RPMI8226 (cell line): Measurements from ENCODE around the gene C9orf40.
A peak's percentile ranks its signal among the peaks of the same experiment; 100 is the strongest.

Experiments used
- DNase-seq: peaks from one replicate; pipeline ENCODE4 v3.0.0-alpha.2; 2015

Gene C9orf40, protein sequence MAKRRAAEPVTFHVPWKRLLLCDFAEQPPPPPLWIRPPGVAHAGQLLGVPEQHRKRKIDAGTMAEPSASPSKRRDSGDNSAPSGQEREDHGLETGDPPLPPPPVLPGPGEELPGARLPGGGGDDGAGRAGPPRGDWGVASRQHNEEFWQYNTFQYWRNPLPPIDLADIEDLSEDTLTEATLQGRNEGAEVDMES

DNA sequence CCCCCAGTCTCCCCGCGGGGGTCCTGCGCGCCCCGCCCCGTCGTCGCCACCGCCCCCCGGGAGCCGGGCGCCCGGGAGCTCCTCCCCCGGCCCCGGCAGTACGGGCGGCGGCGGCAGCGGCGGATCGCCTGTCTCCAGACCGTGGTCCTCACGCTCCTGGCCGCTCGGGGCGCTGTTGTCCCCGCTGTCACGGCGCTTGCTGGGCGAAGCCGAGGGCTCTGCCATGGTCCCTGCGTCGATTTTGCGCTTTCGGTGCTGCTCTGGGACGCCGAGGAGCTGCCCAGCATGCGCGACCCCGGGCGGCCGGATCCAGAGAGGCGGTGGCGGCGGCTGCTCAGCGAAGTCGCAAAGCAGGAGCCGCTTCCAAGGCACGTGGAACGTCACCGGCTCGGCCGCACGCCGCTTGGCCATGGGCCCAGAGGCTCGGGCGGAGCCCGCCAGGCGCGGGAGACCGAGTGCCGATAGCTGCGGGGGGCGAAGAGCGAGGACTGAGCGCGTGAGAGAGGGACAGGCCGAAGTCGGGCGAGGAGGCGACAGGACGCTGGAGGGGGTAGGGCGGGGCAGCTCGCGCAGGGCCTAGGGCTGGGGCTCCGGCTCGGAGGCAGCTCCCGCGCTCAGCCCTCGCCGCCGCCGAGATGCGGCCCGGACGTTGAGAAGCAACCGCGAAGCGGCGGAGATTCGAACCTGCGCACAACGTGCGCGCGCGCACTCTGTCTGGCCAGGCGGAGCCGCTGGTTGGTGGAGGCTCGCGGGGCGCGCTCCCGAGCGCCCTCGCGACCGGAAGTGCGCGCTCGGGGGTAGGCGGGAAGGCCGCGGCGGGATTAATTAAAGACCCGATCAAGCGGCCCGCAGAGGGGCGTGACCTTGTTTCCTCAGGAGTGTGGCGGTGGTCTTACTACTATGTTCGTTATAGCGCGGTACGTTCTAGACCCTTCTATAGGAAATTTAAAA lies at the start of gene C9orf40:
TSS of gene C9orf40 (minus strand) at position 712 of the 951 bp plus-strand sequence. CDS start at position 411, 301 bp downstream.
- DNase-seq = peak; percentile 90

DNA sequence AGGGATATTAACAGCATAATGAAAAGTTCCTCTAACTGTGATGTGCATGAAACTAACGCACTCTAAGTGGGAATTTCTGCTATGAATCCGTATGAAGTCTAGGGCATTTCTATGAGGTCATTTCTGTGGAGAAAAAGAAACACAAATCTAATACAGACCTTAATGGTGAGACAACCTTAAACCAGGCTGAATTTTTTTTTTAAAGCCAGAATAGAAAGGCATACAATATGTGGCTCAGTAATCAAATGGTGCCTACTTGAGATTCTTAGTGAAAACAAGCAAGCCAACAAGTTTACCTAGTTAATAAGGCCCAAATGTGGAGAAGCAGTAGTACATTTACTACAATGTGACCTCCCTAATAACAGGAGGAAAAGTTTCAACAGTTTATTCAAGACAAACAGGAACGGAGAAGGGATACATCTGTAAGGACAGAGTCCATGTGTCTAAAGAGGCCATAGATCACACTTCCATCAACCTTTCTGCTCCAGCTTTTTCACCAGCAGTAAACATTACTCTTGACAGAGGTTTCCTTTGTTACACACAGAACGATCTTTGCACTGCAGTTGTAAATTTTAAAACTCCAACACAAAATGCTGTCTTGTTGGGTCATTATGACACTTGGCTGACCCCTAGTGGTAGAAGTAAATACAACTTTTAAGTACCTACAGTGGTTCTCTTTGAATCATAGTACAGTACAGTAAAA lies 49.2 kb upstream of the C9orf40 start:
- peak; percentile 65 for DNase-seq

DNA sequence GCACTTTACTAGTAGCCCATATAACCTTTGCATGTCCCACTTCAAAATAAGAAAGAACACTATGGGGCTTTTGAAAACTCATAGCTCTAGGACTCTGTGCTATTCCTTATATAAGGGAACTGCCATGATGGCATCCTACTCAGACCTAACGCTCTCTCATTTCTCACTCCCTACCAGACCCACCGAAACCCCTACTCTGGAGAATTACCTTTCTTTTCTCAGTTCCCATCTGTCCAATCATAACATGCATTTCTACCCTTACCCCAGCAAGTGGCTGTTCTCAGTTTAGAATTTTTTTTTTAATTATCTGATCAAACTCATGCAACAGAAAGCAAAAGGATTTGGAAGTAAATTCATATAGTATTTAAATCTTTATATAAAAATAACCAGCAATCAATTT lies 48.1 kb upstream of the C9orf40 start:
- no peak for DNase-seq

DNA sequence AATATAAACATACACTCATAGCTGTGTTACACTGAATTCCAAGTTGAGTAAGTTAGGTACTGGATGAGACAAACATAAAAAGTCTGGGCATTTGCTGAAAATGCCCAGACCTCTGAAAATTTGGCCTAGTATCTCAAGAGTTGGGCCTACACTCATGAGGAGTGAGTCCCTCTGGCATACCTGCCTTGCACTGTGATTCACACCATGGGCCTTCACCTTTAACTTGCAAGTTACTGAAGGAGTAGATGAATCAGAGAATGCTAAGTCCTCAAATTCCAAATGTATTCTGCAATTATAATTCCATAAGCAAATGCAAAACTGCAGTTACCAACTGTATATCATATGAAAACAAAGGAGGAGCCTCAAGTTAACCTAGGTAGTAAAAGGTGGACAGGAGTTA lies 32.3 kb upstream of the C9orf40 start:
- no peak for DNase-seq

DNA sequence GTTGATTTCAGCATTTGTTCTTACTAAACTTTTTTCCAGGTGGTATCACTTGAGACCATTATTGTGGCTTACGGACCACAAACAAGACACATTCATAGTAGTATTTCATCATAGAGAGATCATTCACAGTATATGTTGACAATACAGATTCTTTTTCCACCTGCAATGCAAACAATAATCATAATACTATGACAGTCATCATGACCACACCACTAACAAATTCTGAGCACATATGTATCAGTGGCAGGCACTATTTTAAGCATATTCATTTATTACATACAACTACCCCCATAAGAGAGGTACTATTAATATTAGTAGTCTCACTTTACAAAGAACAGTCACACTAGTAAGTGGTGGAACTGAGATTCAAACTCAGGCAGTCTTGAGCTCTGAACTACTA lies 31.0 kb upstream of the C9orf40 start:
- no peak for DNase-seq

DNA sequence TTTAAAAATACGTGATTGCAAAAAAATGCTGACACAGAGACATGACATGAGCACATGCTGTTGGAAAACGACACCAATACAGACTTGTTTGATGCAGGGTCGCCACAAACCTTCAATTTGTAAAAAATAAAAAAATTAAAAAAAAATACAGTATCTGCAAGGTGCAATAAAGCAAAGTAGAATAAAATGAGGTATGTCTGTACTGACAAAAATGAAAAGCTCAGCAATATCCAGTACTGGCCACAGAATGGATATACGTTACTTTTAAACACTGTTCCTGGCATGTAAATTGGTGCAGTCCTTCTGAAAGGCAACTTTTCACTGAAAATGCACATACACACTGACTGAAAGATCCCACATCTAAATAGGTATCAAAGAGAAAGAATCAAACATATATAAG lies 27.1 kb upstream of the C9orf40 start:
- DNase-seq = no peak

DNA sequence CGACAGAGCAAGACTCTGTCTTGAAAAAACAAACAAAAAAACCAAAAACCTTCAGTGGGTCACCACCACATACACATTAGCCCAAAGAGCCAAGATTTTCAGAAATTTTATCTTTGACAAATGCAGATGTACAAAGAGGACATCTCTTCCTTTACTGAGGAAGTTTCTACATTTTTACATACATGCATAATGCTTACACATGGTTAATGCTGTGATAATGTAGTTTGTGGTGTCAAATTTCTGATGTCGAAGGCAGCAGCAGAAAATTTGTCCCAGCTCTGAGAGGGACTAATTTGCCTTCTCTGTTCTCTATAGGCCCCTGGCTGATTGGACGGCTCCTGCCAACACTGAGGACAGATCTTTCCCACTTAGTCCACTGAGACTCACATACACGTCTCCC lies 24.6 kb upstream of the C9orf40 start:
- no peak for DNase-seq

DNA sequence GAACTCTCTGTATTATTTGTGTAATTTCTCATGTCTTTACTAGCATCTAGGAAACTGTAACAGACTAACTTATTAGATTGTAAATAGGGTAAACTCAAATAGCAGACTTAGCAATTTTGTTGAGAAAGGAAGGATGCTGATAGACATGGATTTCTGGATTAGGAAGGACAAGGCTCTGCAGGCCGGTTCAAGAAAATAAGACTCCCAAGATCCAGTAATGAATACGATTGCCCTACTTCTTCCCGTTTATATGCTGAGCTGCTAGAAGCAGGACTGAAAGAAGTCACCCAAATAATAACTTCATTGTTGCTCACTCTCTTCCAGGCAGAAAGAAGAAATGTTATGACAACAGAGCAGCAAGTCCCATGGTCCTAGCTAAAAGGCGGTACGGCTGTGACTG lies 22.8 kb upstream of the C9orf40 start:
- DNase-seq = no peak

DNA sequence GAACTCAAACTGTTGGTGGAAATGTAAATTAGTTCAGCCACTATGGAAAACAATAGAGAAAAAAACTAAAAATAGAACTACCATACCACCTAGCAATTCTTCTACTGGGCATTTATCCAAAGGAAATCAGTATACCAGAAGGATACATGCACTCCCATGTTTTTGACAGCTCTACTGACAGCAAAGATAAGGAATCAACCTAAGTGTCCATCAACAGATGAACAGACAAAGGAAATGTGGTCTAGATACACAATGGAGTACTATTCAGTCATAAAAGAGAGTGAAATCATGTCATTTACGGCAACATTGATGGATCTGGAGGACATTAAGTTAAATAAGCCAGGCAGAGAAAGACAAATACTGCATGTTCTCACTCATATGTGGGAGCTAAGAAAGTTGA lies 21.8 kb upstream of the C9orf40 start:
- DNase-seq = no peak

DNA sequence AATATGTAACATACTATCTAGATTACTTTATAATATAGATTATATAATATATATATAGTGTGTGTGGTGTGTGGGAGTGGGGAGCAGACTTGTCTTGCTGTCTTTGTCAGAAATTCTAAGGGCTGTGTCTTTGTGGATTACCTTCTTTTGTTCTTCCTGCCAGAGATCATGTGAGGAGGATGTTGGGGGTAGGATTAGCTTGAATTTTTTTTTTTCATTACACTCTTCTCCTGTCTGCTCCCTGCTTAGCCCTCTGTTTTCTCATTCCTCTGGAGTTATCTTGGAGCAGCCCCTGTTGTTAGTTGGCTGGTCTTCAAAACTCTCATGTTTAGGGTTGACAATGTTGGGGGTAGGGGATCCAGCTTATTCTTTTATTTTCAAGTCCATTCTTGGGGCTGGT lies 21.0 kb upstream of the C9orf40 start:
- DNase-seq = no peak

DNA sequence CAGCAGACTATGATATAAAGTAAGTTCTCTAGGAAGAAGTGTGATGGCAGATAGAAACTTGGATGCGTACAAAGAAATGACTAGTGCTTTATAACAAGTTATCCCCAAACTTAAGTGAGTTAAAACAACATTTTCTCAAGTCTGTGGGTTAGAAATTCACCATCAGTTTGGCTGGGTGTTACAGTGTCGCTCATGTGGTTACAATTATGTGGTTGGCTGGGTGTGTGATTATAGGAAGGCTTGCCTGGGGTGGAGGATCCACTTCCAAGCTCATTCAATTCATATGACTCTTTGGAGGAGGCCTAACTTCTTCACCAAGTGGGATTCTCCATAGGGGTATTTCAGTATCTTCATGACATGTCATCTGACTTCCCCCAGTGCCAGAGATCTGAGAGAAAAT lies 10.3 kb upstream of the C9orf40 start:
- no peak for DNase-seq

DNA sequence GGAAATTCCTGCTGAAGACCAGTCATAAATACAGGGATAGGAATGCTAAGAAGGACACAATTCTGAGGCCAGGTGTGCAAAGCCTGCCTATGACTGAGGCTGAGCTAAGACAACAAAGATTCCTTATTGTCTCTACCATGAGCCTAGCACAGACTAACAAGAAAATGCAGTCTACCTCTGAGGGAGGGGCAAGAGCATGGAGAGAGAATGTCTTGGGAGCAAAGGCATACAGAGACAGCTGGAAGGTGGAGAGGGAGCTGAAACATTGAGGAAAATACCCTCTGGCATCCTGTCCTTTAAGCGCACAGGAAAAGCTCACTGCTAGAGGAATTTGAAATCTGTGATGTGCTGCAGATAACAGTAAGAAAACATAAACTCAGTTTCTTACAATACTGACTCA lies 8.8 kb upstream of the C9orf40 start:
- DNase-seq = no peak

DNA sequence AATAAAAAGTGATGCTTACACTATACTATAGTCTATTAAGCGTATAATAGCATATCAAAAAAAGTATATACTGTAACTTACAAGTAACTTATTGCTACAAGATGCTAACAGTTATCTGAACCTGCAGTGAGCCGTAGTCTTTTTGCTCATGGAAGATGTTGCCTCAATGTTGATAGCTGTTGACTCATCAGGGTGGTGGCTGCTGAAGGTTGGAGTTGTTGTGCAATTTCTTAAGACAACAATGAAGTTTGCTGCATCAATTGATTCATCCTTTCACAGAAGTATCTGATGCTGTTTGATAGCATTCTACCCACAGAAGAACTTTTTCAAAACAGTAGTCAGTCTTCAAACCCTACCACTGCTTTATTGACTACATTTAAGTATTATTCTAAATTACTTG lies 7.8 kb upstream of the C9orf40 start:
- DNase-seq = no peak

DNA sequence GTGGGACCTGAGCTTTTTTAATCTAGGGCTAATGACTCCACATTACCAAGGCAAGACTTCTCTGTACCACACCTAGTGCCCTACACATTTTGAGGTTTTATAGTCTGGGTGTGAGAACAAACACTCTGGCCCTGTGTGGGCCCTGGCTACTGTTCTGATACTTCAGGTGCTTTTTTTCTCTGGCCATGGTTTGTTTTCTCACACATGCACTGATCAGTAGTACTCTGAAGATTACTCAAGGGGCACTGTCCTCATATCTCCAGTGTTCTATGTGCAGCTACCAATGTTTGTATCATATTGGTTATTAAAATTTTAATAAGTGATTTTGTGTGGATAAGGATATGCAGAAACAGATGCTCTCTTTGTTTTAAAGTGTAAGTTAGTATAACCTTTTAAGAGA lies 5.9 kb upstream of the C9orf40 start:
- DNase-seq = no peak

DNA sequence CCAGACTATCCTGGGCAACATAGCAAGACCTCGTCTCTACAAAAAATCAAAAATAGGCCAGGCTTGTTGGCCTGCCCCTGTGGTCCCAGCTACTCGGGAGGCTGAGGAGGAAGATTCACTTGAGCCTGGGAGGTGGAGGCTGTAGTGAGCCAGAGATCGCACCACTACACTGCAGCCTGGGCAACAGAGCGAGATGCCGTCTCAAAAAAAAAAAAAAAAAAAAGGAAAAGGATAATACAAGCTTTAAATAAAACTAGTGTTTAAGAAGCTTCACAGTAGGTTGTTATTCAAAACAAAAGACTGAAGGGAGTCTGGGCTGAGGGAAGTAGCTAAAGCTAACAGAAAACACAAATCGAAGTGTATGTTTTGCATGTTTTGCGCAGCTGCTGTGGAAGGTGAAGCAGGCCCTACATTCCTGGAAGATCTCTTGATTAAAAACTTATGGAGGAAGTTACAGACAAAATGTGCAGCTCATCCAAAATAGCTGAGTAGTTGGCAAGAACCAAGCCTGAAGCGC lies 581 bp upstream of the C9orf40 start:
- DNase-seq = peak; percentile 3

DNA sequence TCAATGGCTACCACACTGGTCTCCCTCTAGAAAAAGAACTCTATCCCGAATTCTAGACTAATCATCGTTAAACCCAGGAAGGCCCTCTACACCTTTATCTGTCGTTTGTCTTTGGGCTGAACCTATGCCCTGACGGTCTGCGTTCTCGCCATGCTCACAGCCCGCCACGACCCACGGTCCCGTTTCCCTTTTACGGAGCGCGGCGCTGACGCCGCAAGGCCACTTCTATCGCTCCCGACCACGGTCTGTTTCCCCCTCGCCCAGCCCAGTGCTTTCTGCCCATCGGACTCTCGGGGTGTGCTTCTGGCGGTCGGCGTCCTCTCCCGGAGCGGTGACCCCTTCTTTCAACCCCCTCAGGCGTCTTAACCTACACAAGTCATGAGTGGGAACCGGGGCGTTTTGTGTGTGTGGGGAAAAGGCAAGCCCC lies 974 bp downstream of the C9orf40 start:
- DNase-seq = peak; percentile 48

DNA sequence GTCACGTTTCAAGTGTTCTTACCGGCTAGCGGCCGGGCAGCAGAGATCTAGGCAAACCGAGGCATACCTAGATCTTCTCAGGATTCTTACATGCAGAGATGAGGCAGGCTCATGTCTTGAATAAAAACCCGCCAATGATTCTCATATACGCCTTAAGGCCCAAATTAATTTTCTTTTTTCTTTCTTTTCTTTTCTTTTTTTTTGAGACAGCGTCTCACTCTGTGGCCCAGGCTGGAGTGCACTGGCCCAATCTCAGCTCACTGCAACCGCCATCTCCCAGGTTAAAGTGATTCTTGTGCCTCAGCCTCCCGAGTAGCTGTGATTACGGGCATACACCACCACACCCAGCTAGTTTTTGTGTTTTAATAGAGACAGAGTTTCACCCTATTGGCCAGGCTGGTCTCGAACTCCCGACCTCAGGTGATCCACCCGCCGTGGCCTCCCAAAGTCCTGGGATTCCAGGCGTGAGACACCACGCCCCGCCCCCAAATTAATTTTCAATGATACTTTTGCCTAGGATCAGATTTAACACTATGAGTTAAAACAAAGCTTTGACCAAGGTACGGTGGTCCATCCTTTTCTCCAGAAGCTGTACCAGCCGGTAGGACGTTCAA lies 1.5 kb downstream of the C9orf40 start:
- DNase-seq = no peak

DNA sequence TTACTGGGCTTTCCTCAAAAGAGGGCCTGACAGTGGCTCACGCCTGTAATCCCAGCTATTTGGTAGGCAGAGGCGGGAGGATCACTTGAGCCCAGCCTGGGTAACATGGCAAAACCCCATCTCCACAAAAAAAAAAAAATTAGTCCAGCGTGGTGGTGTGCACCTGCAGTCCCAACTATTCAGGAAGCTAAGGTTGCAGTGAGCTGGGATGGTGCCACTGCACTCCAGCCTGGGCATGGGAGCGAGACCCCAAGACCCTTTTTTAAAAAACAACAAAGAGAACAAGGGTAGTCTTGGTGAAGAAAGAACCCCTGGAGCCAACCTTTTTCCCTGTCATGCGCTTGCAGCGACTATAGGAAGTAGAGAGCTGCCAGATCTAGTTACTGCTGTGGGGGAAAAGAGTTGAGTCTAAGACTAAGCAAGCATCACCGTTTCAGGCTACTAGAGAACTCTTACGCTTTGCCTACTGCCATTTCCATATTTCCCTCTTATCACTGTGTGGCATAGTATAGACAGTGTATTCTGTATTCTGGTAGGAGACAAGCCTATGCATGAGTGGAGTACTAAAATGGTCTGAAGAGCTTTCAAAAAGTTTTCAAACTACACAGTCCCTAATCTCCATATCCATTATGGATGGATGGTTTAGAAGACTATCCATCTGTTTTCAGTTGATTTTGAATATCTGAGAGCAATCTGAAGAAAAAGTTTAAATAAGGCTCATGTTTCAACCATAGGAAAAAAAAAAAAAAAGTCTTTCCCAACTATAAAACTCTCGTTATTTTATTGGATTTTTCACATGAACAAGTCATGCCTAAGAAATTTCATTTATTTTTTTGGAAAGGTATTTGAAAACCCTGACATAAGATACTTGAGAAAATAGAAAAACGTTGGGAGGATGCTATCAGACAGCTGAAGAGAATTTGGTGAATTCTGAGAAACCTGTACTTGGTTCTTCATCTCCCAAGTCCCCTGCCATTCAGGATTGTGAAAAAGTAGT lies 2.6 kb downstream of the C9orf40 start:
- DNase-seq = no peak

DNA sequence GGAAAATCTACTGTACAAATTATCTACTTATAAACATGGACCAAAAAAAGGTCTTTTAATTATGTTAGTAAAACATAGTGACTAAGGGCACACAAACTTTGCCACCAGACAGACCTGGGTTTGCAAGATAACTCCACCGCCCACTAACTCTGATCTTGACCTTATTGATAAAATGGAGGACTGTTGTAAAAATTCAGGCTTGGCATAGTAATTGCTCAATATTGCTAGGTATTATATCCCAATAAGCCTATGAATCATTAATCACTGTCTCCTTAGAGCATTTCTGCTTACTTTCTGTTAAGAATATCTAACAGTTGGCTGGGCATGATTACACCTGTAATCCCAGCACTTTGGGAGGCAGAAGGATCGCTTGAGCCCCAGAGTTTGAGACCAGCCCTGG lies 3.8 kb downstream of the C9orf40 start:
- no peak for DNase-seq

DNA sequence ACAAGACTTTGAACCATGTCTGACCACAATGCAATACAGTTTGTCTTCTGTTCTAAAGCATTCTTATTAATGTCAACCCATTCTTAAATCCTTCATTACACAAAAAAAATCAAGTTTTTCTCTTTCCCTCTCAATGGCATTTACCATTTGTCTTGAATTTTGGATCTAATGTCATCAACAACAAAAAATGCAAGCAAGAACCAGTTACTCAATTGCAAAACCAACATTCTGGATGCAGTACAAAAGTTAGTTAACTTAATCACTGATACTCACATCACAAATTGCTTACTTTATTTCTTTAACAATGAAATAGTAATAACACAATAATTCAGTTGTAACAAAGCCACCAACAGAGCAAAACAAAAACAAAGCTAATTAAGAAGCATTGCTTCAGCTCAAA lies 6.0 kb downstream of the C9orf40 start:
- DNase-seq = no peak

DNA sequence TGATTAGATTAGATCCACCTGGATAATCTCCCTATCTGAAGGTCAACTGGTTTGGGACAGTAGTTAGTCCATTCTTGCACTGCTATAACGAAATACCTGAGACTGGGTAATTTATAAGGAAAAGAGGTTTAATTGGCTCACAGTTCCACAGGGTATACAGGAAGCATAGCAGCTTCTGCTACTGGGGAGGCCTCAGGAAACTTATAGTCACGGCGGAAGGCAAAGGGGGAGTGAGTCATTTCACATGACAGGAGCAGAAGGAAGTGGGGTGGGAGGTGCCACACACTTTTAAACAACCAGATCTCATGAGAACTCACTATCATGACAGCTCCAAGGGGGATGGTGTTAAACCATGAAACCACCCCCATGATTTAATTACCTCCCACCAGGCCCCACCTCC lies 9.9 kb downstream of the C9orf40 start:
- no peak for DNase-seq

DNA sequence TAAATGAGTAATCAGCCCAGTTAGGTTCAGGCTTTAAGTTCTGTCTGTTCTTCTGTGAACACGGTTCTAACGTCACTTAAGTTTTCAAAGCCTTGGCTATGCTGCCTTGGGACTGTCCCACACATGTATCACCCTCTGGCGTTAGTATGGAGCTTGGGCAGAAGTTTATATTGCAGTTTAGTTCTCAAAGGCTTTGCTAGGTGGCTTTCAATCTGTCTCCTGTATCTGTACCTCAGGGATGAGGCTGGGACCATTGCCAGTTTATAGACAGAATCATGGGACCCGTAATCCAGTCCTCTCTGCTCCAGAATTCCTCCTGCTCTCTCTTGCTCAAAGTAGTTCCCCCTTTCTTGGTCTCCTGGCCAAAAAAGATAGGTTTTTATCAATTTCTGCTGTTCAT lies 12.1 kb downstream of the C9orf40 start:
- DNase-seq = no peak
